HT-29 (cell line): ENCODE measurements around the gene SLC9B1. TPM values are rescaled to one million over a fixed set of nuclear protein-coding genes. Genes with fewer than 3 reads are reported as not detected.
"Not testable (repeated sequence)": the region's sequence is repeated elsewhere in the genome, so short reads cannot be mapped to it uniquely, and the experiment has no call there.

Source experiments
- DNase-seq: peaks from one replicate; pipeline ENCODE4 v3.0.0-alpha.2; 2015; ENCODE audit warnings: low spot score
- total RNA-seq: library from RNA; depleted of rRNA; stranded (reverse); fragments of >200 nt; shearing (Covaris generic); gene quantifications from 2 replicates; pipeline ENCODE4 v1.2.3, GENCODE V29; 2014

Gene SLC9B1
- total RNA-seq, 1 experiment from 2014 or later = not detected

- no peak for DNase-seq
Measured at GRCh38 chr4:103012060-103012459, 7.4 kb downstream of the SLC9B1 start.

- no peak for DNase-seq
Measured at GRCh38 chr4:103011378-103012025, 8.0 kb downstream of the SLC9B1 start.

GRCh38 chr4:103010804-103011203, 8.7 kb downstream of the SLC9B1 start:
- no peak for DNase-seq

GRCh38 chr4:103008875-103009729, 10.4 kb downstream of the SLC9B1 start:
- peak; percentile 88 for DNase-seq

- no peak for DNase-seq
Measured at GRCh38 chr4:103002551-103002950, 17.0 kb downstream of the SLC9B1 start.

- DNase-seq = no peak
Measured at GRCh38 chr4:102994803-102995202, 24.7 kb downstream of the SLC9B1 start.

- DNase-seq = not testable (repeated sequence)
Measured at GRCh38 chr4:102993985-102994384, 25.5 kb downstream of the SLC9B1 start.

- no peak for DNase-seq
Measured at GRCh38 chr4:102988429-102989020, 31.0 kb downstream of the SLC9B1 start.

- no peak for DNase-seq
Measured at GRCh38 chr4:102981005-102981404, 38.5 kb downstream of the SLC9B1 start.

GRCh38 chr4:102961813-102962212, 57.7 kb downstream of the SLC9B1 start:
- not testable (repeated sequence) for DNase-seq

GRCh38 chr4:102959496-102959895, 60.0 kb downstream of the SLC9B1 start:
- no peak for DNase-seq

- no peak for DNase-seq
Measured at GRCh38 chr4:102945066-102945465, 74.4 kb downstream of the SLC9B1 start.

GRCh38 chr4:102938063-102938462, 81.4 kb downstream of the SLC9B1 start:
- not testable (repeated sequence) for DNase-seq

GRCh38 chr4:102935716-102936115, 83.8 kb downstream of the SLC9B1 start:
- DNase-seq = no peak

- peak; percentile 50 for DNase-seq
Measured at GRCh38 chr4:102919697-102920096, 99.8 kb downstream of the SLC9B1 start.

- DNase-seq = no peak
Measured at GRCh38 chr4:102918859-102919258, 100.6 kb downstream of the SLC9B1 start.

- no peak for DNase-seq
Measured at GRCh38 chr4:102901804-102902203, 117.7 kb downstream of the SLC9B1 start.

- DNase-seq = not testable (repeated sequence)
Measured at GRCh38 chr4:102897610-102898009, 121.9 kb downstream of the SLC9B1 start.

GRCh38 chr4:102896547-102896946, 123.0 kb downstream of the SLC9B1 start:
- DNase-seq = not testable (repeated sequence)

- not testable (repeated sequence) for DNase-seq
Measured at GRCh38 chr4:102889866-102890265, 129.6 kb downstream of the SLC9B1 start.

GRCh38 chr4:102888570-102888969, 130.9 kb downstream of the SLC9B1 start:
- DNase-seq = not testable (repeated sequence)

- no peak for DNase-seq
Measured at GRCh38 chr4:102883278-102883677, 136.2 kb downstream of the SLC9B1 start.
